ENCODE results near the gene LEMD1.

Gene LEMD1

DNA sequence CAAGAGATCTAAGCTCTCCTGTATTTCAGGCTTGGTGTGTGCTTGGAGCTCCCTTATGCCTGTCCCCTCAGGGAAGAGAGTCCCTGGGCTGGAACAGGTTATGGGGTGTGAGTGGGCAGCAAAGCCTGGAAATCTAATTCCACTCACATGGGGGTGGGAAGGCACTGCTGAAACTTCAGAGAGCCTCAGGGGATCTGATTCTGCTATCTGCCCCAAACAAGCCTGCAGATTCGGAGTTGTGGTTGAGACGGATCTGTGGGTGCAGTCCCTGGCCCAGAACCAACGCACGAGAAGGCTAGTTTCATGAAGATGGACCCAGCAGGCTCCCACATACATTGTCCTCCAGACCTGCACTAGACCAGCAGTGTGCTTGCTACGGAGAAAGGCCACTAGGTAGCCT lies 31.1 kb upstream of the LEMD1 start:
- Histone ChIP-seq H3K36me3 (ENCODE audit: insufficient read depth, low read length) (no peaks in the 10 kb centered on the region), H3K27me3 (ENCODE audit: control insufficient read depth, insufficient read depth, low read length) (peaks cover 73% of the 10 kb centered on the region), H3K9me3 (replicated peaks; ENCODE audit: low read length) (no peaks in the 10 kb centered on the region), H3K4me2 (ENCODE audit: low read length) (no peak overlapping the region), H3K4me3 (ENCODE audit: low read length) (no peak overlapping the region), H3K9ac (ENCODE audit: low read depth, low read length) (no peak overlapping the region), H3K4me1 (ENCODE audit: control insufficient read depth, insufficient read depth, low read length) (no peaks in the 10 kb centered on the region)

DNA sequence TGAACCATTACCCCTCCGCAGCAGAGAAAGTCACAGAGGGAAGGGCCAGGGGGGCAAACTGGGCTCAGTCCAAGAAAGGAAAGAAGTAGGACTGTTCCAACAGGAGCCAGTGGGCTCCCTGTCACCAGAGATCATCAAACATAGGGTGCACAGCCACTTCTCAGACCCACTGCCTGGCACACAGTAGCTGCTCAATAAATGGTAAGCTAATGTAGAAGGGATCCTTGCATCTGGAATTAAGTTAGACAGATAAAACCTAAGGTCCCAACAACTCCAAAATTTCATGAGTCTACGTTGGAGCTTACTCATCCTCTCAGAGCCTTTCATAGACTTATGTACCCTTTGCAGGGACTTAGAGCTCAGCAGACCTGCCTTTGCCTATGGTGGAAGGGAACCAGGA lies 30.5 kb upstream of the LEMD1 start:
- H3K9me3 ChIP-seq (replicated peaks; ENCODE audit: low read length), result no peaks in the 10 kb centered on the region
- H3K36me3 ChIP-seq (ENCODE audit: insufficient read depth, low read length), result no peaks in the 10 kb centered on the region
- H3K4me3 ChIP-seq (ENCODE audit: low read length), result no peak overlapping the region
- H3K27me3 ChIP-seq (ENCODE audit: control insufficient read depth, insufficient read depth, low read length), result peaks cover 70% of the 10 kb centered on the region
- H3K4me1 ChIP-seq (ENCODE audit: control insufficient read depth, insufficient read depth, low read length), result no peaks in the 10 kb centered on the region
- H3K9ac ChIP-seq (ENCODE audit: low read depth, low read length), result no peak overlapping the region
- H3K4me2 ChIP-seq (ENCODE audit: low read length), result no peak overlapping the region

DNA sequence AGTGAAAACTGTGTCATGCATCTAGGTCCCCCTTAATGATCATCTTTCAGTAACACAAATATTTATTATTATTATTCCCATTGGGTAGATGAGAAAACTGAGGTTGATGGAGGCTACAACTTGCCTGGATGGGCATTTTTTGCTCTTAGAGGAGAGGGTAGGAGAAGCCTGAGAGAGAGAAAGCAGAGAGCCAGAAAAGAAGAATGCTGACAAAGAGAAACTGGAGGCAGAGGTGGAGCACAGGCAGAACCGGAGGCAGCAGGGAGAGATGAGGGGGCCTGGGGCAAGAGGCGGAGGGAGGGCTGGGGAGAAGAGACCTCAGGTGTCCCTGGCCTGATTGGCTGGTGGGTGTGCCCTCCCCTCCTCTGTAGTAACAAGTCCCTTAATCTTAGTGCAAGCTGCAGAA lies 29.9 kb upstream of the LEMD1 start:
- H3K9me3 ChIP-seq (replicated peaks; ENCODE audit: low read length), result no peaks in the 10 kb centered on the region
- H3K36me3 ChIP-seq (ENCODE audit: insufficient read depth, low read length), result no peaks in the 10 kb centered on the region
- H3K27me3 ChIP-seq (ENCODE audit: control insufficient read depth, insufficient read depth, low read length), result peaks cover 67% of the 10 kb centered on the region
- H3K4me3 ChIP-seq (ENCODE audit: low read length), result no peak overlapping the region
- H3K4me1 ChIP-seq (ENCODE audit: control insufficient read depth, insufficient read depth, low read length), result no peaks in the 10 kb centered on the region
- H3K4me2 ChIP-seq (ENCODE audit: low read length), result no peak overlapping the region
- H3K9ac ChIP-seq (ENCODE audit: low read depth, low read length), result no peak overlapping the region

DNA sequence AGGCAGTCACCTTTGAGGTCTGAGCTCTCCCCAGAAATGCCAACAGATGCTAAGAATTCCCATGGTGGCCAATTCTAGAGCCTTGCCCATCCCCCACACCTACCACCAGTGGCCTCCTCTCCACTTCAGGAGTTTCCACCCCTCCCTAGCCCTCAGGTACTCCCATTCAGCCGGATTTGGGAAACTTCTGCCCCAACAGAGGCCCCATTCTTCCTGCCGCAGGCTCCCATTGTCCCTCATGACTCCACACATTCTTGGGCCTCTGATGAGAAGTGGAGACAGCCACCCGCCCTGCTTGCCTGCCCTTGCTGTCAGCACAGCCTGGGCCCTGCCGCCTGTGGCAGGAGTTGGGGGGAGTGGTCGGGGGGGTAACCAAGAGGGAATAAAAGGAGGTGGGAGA lies 29.3 kb upstream of the LEMD1 start:
- Histone ChIP-seq H3K36me3 (ENCODE audit: insufficient read depth, low read length) (no peaks in the 10 kb centered on the region), H3K27me3 (ENCODE audit: control insufficient read depth, insufficient read depth, low read length) (peaks cover 65% of the 10 kb centered on the region), H3K9ac (ENCODE audit: low read depth, low read length) (no peak overlapping the region), H3K4me1 (ENCODE audit: control insufficient read depth, insufficient read depth, low read length) (no peaks in the 10 kb centered on the region), H3K9me3 (replicated peaks; ENCODE audit: low read length) (no peaks in the 10 kb centered on the region), H3K4me3 (ENCODE audit: low read length) (no peak overlapping the region), H3K4me2 (ENCODE audit: low read length) (no peak overlapping the region)

DNA sequence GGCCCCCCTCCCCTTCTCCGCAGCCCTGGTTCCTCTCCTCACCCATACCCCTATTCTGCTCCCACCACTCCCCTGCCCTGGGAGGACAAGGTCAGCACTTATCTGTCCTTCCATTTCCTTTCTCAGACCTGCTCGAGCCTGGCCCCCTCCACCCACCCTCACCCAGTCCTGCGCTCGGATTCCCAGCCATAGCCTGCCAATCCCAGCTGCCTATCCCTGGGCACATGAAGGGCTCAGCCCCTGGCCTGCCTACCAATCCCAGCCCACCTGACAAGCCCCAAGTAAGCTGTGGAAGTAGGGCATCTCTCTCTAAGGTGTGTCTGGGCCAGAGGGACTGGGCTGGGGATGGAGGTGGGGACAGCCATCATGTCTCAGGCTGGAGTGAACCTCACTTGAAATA lies 28.6 kb upstream of the LEMD1 start:
- H3K9me3 ChIP-seq (replicated peaks; ENCODE audit: low read length), result no peaks in the 10 kb centered on the region
- no peaks in the 10 kb centered on the region for H3K4me1 ChIP-seq (ENCODE audit: control insufficient read depth, insufficient read depth, low read length)
- H3K9ac ChIP-seq (ENCODE audit: low read depth, low read length), result no peak overlapping the region
- H3K36me3 ChIP-seq (ENCODE audit: insufficient read depth, low read length), result no peaks in the 10 kb centered on the region
- peaks cover 62% of the 10 kb centered on the region for H3K27me3 ChIP-seq (ENCODE audit: control insufficient read depth, insufficient read depth, low read length)
- H3K4me3 ChIP-seq (ENCODE audit: low read length), result no peak overlapping the region
- no peak overlapping the region for H3K4me2 ChIP-seq (ENCODE audit: low read length)

DNA sequence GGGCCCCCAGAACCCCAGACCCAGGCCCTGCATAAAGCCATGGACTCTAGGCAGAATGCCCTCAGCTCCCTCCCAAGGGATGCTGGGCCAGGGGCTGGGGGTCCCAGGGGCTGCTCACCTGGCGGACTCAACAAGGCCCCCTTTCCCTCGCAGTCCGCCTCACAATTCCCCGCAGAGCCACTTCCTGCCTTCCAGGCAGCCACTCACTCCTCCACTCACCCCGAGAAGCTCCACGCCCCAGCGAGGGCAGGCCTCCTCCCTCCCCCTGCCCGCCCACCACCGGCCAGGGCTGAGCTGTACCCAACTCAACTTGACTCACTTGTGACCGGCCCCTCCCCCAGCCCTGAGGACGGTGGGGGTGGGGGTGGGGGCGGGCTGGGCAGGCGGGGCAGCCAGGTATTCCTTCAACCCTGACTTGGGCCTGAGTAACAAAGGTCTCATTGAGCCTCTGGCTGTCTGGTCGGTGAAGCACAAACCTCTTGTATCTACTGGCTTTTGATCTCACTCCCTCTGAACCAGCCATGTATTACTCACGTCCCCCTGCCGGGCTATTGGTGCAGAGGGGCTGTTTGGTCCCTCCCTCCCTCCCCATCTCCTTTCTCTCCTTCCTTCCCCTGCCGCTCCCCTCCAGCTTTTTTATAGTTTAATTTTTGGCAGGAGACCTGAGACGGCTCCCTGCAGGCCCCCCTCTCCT lies 28.0 kb upstream of the LEMD1 start:
- no peak overlapping the region for H3K4me3 ChIP-seq (ENCODE audit: low read length)
- no peak overlapping the region for H3K4me2 ChIP-seq (ENCODE audit: low read length)
- H3K27me3 ChIP-seq (ENCODE audit: control insufficient read depth, insufficient read depth, low read length), result peaks cover 62% of the 10 kb centered on the region
- no peak overlapping the region for H3K9ac ChIP-seq (ENCODE audit: low read depth, low read length)
- no peaks in the 10 kb centered on the region for H3K9me3 ChIP-seq (replicated peaks; ENCODE audit: low read length)
- no peaks in the 10 kb centered on the region for H3K36me3 ChIP-seq (ENCODE audit: insufficient read depth, low read length)
- H3K4me1 ChIP-seq (ENCODE audit: control insufficient read depth, insufficient read depth, low read length), result no peaks in the 10 kb centered on the region

DNA sequence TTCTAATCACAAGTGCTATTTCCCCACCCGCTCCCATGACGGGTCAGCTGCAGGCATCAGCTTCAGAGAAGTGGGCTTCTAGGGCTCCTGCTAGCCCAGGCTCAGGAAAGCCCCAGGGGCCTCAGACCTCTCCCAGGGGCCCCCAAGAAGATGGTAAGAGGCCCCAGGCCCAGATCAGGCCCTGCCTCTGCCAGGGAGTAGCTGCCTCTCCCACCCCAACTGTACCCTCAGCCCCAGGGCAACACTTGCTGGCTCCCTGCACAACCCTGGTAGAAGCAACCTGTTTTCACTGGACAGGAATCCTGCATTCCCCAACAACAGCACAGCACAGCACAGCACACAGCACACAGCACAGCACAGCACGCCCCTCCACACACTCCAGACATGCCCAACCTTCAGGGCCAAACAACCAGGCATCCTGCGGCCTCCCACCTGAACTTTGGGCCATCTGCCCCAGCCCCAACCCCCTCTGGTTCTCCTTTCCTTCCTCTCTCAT lies 27.4 kb upstream of the LEMD1 start:
- no peaks in the 10 kb centered on the region for H3K36me3 ChIP-seq (ENCODE audit: insufficient read depth, low read length)
- H3K4me1 ChIP-seq (ENCODE audit: control insufficient read depth, insufficient read depth, low read length), result no peaks in the 10 kb centered on the region
- H3K27me3 ChIP-seq (ENCODE audit: control insufficient read depth, insufficient read depth, low read length), result peaks cover 62% of the 10 kb centered on the region
- no peak overlapping the region for H3K4me3 ChIP-seq (ENCODE audit: low read length)
- no peaks in the 10 kb centered on the region for H3K9me3 ChIP-seq (replicated peaks; ENCODE audit: low read length)
- no peak overlapping the region for H3K4me2 ChIP-seq (ENCODE audit: low read length)
- no peak overlapping the region for H3K9ac ChIP-seq (ENCODE audit: low read depth, low read length)

DNA sequence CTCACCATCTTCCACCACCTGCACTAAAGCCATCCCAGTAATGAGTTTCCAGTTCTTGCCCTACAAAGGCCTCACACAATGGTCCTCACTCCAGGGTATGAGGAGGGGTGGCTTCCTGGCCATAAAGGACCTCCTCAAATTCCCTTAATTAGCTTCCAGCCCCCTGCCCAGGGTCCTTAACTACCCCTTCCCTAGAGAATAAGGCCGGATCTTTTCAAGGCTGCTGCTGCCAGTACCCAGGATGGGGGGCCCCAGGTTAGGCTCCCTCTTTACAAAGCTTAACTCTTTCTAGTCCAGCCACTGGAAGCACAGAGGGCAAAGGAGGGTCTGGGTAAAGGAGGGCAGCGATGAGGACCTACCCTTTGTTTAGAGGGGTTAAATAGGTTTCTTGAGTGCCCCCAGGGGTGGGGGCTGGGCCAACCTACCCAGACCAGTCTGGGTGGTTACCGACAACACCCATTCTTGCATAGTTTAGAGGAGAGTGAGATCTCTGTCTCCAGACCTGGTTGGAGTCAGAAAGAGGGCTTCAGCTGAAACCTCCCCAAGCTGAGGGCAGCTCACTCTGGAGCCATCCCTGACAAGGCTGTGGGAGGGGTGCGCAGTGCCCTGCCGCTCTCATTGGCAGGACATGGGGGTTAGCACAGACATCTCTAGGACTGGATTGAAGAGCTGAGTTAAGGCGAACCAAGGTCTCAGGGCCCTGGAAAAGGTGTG lies 26.8 kb upstream of the LEMD1 start:
- H3K4me2 ChIP-seq (ENCODE audit: low read length), result no peak overlapping the region
- peaks cover 62% of the 10 kb centered on the region for H3K27me3 ChIP-seq (ENCODE audit: control insufficient read depth, insufficient read depth, low read length)
- H3K36me3 ChIP-seq (ENCODE audit: insufficient read depth, low read length), result no peaks in the 10 kb centered on the region
- H3K4me3 ChIP-seq (ENCODE audit: low read length), result no peak overlapping the region
- H3K4me1 ChIP-seq (ENCODE audit: control insufficient read depth, insufficient read depth, low read length), result no peaks in the 10 kb centered on the region
- H3K9me3 ChIP-seq (replicated peaks; ENCODE audit: low read length), result no peaks in the 10 kb centered on the region
- no peak overlapping the region for H3K9ac ChIP-seq (ENCODE audit: low read depth, low read length)

DNA sequence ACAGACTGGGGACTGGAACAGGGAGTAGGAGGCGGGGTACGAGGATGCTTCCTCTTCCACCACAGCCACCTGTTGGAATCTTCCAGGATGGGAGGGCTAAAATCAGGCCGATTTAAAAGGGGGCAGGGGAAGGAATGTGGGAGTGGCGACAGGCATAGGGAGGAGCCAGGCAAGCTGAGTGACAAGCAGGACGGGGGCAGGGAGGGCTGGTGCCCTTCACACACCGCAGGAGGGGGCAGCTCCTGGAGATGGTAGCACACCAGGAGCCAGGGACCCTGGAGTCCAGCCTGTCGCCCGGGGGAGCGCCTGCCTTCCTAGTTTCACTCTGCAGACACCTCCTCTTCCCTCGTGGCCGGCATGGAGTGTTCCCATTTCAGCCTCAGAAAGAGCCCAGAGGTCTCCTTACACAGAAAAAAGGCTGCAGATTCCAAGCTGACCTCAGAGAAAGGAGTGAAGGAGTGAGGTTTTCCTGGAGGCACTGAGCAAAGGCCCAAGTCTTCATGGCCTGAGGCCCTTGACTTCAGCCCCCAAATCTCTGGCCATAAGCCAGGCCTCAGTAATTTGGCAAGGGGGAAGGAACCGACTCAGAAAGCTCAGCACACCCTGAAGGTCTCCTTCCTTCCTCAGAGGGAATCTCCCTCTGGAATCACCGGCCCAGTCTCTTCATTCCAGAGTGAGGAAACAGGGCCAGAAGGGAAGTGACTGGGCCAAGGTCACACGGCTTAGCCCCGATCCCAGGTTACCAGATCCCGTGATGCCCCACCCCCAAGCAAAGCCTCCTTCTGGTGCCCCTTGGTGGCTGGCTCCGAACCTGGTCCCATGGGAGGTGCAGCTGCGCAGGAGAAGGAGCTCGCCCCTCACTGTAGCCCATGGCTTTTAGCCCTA lies 25.8 kb upstream of the LEMD1 start:
- no peaks in the 10 kb centered on the region for H3K36me3 ChIP-seq (ENCODE audit: insufficient read depth, low read length)
- no peak overlapping the region for H3K4me3 ChIP-seq (ENCODE audit: low read length)
- peaks cover 62% of the 10 kb centered on the region for H3K27me3 ChIP-seq (ENCODE audit: control insufficient read depth, insufficient read depth, low read length)

DNA sequence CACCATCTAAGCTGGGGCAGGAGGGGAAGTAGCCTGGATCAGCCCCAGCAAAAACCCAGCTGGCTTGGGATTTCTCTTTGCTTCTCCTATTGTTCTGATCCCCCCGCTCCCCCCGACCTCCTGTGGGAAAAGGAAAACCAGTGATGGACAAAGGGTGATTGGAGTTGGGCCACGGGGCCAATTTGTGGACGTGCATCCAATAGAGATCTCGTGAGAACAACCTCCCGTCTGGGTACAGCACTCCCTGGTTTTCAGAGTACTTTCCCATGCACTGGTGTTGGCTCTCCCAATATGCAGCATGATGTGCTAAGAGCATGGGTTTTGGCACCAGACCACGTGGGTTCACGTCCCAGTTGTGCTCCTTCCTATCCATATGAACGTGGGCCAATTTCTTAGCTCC lies 25.0 kb upstream of the LEMD1 start:
- Histone ChIP-seq H3K9me3 (replicated peaks; ENCODE audit: low read length) (no peaks in the 10 kb centered on the region), H3K9ac (ENCODE audit: low read depth, low read length) (no peak overlapping the region), H3K27me3 (ENCODE audit: control insufficient read depth, insufficient read depth, low read length) (peaks cover 62% of the 10 kb centered on the region), H3K4me2 (ENCODE audit: low read length) (no peak overlapping the region), H3K4me3 (ENCODE audit: low read length) (no peak overlapping the region), H3K36me3 (ENCODE audit: insufficient read depth, low read length) (no peaks in the 10 kb centered on the region), H3K4me1 (ENCODE audit: control insufficient read depth, insufficient read depth, low read length) (no peaks in the 10 kb centered on the region)

More for the DNA sequence above, 25.8 kb upstream of the LEMD1 start:
- Histone ChIP-seq H3K4me2 (ENCODE audit: low read length) (no peak overlapping the region), H3K9me3 (replicated peaks; ENCODE audit: low read length) (no peaks in the 10 kb centered on the region), H3K4me1 (ENCODE audit: control insufficient read depth, insufficient read depth, low read length) (no peaks in the 10 kb centered on the region), H3K9ac (ENCODE audit: low read depth, low read length) (no peak overlapping the region)

DNA sequence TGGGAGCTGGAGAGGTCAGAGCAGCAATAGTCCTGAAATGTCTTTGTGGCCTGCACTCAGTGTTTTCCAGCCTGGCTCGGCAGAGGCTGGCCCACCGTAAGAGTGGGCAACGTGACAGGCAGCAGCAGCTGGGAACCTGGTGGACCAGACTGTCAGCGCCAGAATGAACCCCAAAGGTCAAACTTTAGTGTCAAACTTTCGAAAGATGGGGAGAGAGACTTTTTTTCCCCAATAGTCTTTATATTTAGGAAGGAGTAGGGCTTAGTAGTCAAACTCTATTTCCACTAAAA lies 23.7 kb upstream of the LEMD1 start:
- Histone ChIP-seq H3K4me2 (ENCODE audit: low read length) (no peak overlapping the region), H3K9ac (ENCODE audit: low read depth, low read length) (no peak overlapping the region), H3K36me3 (ENCODE audit: insufficient read depth, low read length) (no peaks in the 10 kb centered on the region), H3K27me3 (ENCODE audit: control insufficient read depth, insufficient read depth, low read length) (peaks cover 62% of the 10 kb centered on the region), H3K9me3 (replicated peaks; ENCODE audit: low read length) (no peaks in the 10 kb centered on the region), H3K4me3 (ENCODE audit: low read length) (no peak overlapping the region), H3K4me1 (ENCODE audit: control insufficient read depth, insufficient read depth, low read length) (no peaks in the 10 kb centered on the region)
